H1 (cell line): ENCODE data around the gene IGLON5. TPM values are rescaled to one million over a fixed set of nuclear protein-coding genes. Genes with fewer than 3 reads are reported as not detected.
A peak's percentile ranks its signal among the peaks of the same experiment; 100 is the strongest.

ENCODE experiments used
- CTCF ChIA-PET: fragments of 300-600 bp; sonication (Branson Sonifier 250); formaldehyde crosslinking; loops from one replicate; lab custom pipeline; 2021; ENCODE audit not compliant: partially characterized antibody; lab: Charles Lee
- POLR2A ChIA-PET: fragments of 300-600 bp; sonication (Branson Sonifier 250); formaldehyde crosslinking; loops from one replicate; lab custom pipeline; 2021; ENCODE audit warnings: inconsistent platforms; ENCODE audit not compliant: partially characterized antibody; lab: Charles Lee
- DNase-seq, 2 experiments: peaks; one replicate each; pipeline versions ENCODE4 v3.0.0 to v3.0.0-alpha.2; 2010 to 2022; ENCODE audit warnings: low spot score in 2 of 2, low read depth in 1 of 2, mixed read lengths in 1 of 2
- FAIRE-seq: peaks from 2 replicates; lab custom pipeline; 2011; peaks lifted over from hg19 to GRCh38; lab: Jason Lieb, UNC
- H2AFZ ChIP-seq: 2 replicates; pipeline ENCODE4 v1.8.1; 2012; ENCODE audit warnings: low read length, inconsistent platforms
- H2AK5ac ChIP-seq: 2 replicates; pipeline ENCODE4 v1.6.1; 2013; ENCODE audit warnings: low read depth, low read length
- H2BK120ac ChIP-seq: replicated peaks from 2 replicates; pipeline ENCODE3; 2013; ENCODE audit warnings: low read depth, low read length, inconsistent platforms
- H2BK12ac ChIP-seq: 2 replicates; pipeline ENCODE4 v1.6.1; 2013; ENCODE audit warnings: low read depth, low read length
- H2BK15ac ChIP-seq: 2 replicates; pipeline ENCODE4 v1.6.1; 2013; ENCODE audit warnings: low read length
- H2BK20ac ChIP-seq: 2 replicates; pipeline ENCODE4 v1.6.1; 2013; ENCODE audit warnings: low read length
- H2BK5ac ChIP-seq: 2 replicates; pipeline ENCODE4 v1.6.1; 2013; ENCODE audit warnings: low read depth, low read length
- H3K14ac ChIP-seq: 2 replicates; pipeline ENCODE4 v1.6.1; 2013; ENCODE audit warnings: inconsistent platforms; ENCODE audit not compliant: insufficient read length
- H3K18ac ChIP-seq: 2 replicates; pipeline ENCODE4 v1.6.1; 2013; ENCODE audit warnings: low read length; ENCODE audit errors: extremely low read depth
- H3K23ac ChIP-seq: 2 replicates; pipeline ENCODE4 v1.6.1; 2013; ENCODE audit warnings: inconsistent platforms; ENCODE audit not compliant: insufficient read length
- H3K23me2 ChIP-seq: 2 replicates; pipeline ENCODE4 v1.6.1; 2013; ENCODE audit warnings: low read depth, low read length
- H3K27ac ChIP-seq: 2 replicates; pipeline ENCODE4 v1.6.1; 2011; ENCODE audit warnings: low read depth, low read length, inconsistent platforms
- H3K27me3 ChIP-seq, 4 experiments: replicated peaks in 1 of 4; 1 replicate in 1 of 4; 2 replicates in 3 of 4; pipeline versions ENCODE4 v1.6.1 to v1.8.1; 2011 to 2013; ENCODE audit warnings: low read length in 3 of 4, mild to moderate bottlenecking in 3 of 4, inconsistent platforms in 2 of 4, mixed read lengths in 2 of 4, moderate library complexity in 1 of 4; ENCODE audit not compliant: control insufficient read depth in 3 of 4, insufficient read depth in 3 of 4; ENCODE audit errors: extremely low read depth in 1 of 4
- H3K36me3 ChIP-seq, 4 experiments: 2 replicates each; pipeline versions ENCODE4 v1.6.1 to v1.8.1; 2011 to 2013; ENCODE audit warnings: mild to moderate bottlenecking in 4 of 4, low read length in 3 of 4, moderate library complexity in 2 of 4, control low read depth in 1 of 4, inconsistent platforms in 1 of 4; ENCODE audit not compliant: insufficient read depth in 4 of 4, control insufficient read depth in 2 of 4
- H3K4ac ChIP-seq: replicated peaks from 2 replicates; pipeline ENCODE3; 2013; ENCODE audit warnings: low read length, low read depth, mixed read lengths, inconsistent platforms; ENCODE audit not compliant: insufficient read length
- H3K4me1 ChIP-seq, 4 experiments: replicated peaks in 1 of 4; 1 replicate in 1 of 4; 2 replicates in 3 of 4; pipeline versions ENCODE4 v1.6.1 to v1.8.1; 2011 to 2013; ENCODE audit warnings: low read length in 3 of 4, inconsistent platforms in 2 of 4, mixed read lengths in 1 of 4; ENCODE audit not compliant: insufficient read depth in 4 of 4, control insufficient read depth in 3 of 4
- H3K4me2 ChIP-seq, 2 experiments: 2 replicates each; pipeline versions ENCODE4 v1.6.1 to v1.8.1; 2011 to 2013; ENCODE audit warnings: low read depth in 2 of 2, low read length in 2 of 2, control low read depth in 1 of 2, inconsistent platforms in 1 of 2, mild to moderate bottlenecking in 1 of 2; ENCODE audit not compliant: insufficient read depth in 1 of 2
- H3K4me3 ChIP-seq, 4 experiments: fragments of 200-600, 300-600 bp in 1 of 4; sonication (generic), shearing (Covaris generic), sonication (Bioruptor Twin) in 1 of 4; 2 replicates each; pipeline versions ENCODE4 v1.5.1 to v1.8.1; 2011 to 2016; ENCODE audit warnings: low read length in 4 of 4, low read depth in 3 of 4, control low read depth in 2 of 4, inconsistent platforms in 2 of 4, mild to moderate bottlenecking in 2 of 4, mixed read lengths in 1 of 4, moderate library complexity in 1 of 4; ENCODE audit not compliant: insufficient read depth in 2 of 4; ENCODE audit errors: extremely low read depth in 1 of 4
- H3K56ac ChIP-seq: replicated peaks from 2 replicates; pipeline ENCODE3; 2013; ENCODE audit warnings: low read depth, mild to moderate bottlenecking, mixed read lengths, low read length, inconsistent platforms; ENCODE audit not compliant: insufficient read length
- H3K79me1 ChIP-seq: 2 replicates; pipeline ENCODE4 v1.6.1; 2013; ENCODE audit warnings: low read depth, low read length, control low read depth
- H3K79me2 ChIP-seq, 2 experiments: 2 replicates each; pipeline versions ENCODE4 v1.6.1 to v1.8.1; 2012 to 2013; ENCODE audit warnings: low read length in 2 of 2, mild to moderate bottlenecking in 2 of 2, inconsistent platforms in 1 of 2; ENCODE audit not compliant: insufficient read depth in 2 of 2, control insufficient read depth in 1 of 2
- H3K9ac ChIP-seq, 4 experiments: replicated peaks in 1 of 4; 1 replicate in 1 of 4; 2 replicates in 3 of 4; pipeline versions ENCODE4 v1.6.1 to v1.8.1; 2011 to 2013; ENCODE audit warnings: low read depth in 3 of 4, low read length in 3 of 4, control low read depth in 2 of 4, mild to moderate bottlenecking in 2 of 4, moderate library complexity in 2 of 4, inconsistent platforms in 1 of 4; ENCODE audit errors: extremely low read depth in 1 of 4
- H3K9me3 ChIP-seq, 2 experiments: 2 replicates each; pipeline versions ENCODE4 v1.6.1 to v1.8.1; 2012 to 2013; ENCODE audit warnings: mild to moderate bottlenecking in 2 of 2, moderate library complexity in 2 of 2, control low read depth in 1 of 2, inconsistent platforms in 1 of 2, low read depth in 1 of 2, low read length in 1 of 2, mixed read lengths in 1 of 2; ENCODE audit not compliant: insufficient read depth in 2 of 2
- H4K20me1 ChIP-seq, 2 experiments: replicated peaks in 1 of 2; 2 replicates each; pipeline versions ENCODE3 to v1.8.1; 2011 to 2013; ENCODE audit warnings: inconsistent platforms in 2 of 2, low read length in 2 of 2, mild to moderate bottlenecking in 1 of 2; ENCODE audit not compliant: insufficient read depth in 2 of 2, control insufficient read depth in 1 of 2
- H4K5ac ChIP-seq: 2 replicates; pipeline ENCODE4 v1.6.1; 2013; ENCODE audit warnings: low read length, low read depth, mixed read lengths, inconsistent platforms; ENCODE audit not compliant: insufficient read length
- H4K8ac ChIP-seq: 2 replicates; pipeline ENCODE4 v1.8.0; 2013; ENCODE audit warnings: mild to moderate bottlenecking, moderate library complexity, low read length, inconsistent platforms; ENCODE audit not compliant: insufficient read depth; ENCODE audit errors: extremely low read depth
- H4K91ac ChIP-seq: replicated peaks from 2 replicates; pipeline ENCODE3; 2013; ENCODE audit warnings: low read length, mixed read lengths, inconsistent platforms; ENCODE audit not compliant: insufficient read length
- ATF3 ChIP-seq: IDR thresholded peaks from 2 replicates; pipeline ENCODE4 v1.6.1; 2011; ENCODE audit warnings: low read depth, mild to moderate bottlenecking, low read length; ENCODE audit not compliant: insufficient read depth
- CTCF ChIP-seq, 3 experiments: IDR thresholded peaks; 1 replicate in 2 of 3; 2 replicates in 1 of 3; pipeline versions ENCODE4 v1.5.1 to v1.6.1; 2011; ENCODE audit warnings: low read length in 3 of 3, mild to moderate bottlenecking in 3 of 3, inconsistent platforms in 2 of 3, low read depth in 1 of 3, moderate library complexity in 1 of 3; ENCODE audit not compliant: insufficient read depth in 1 of 3; ENCODE audit errors: control extremely low read depth in 1 of 3
- E2F6 ChIP-seq: IDR thresholded peaks from 2 replicates; pipeline ENCODE4 v1.6.1; 2012; ENCODE audit warnings: inconsistent platforms
- KDM4A ChIP-seq: IDR thresholded peaks from one replicate; pipeline ENCODE4 v1.7.1; 2012; ENCODE audit warnings: low read depth, mild to moderate bottlenecking, moderate library complexity, low read length, inconsistent platforms; ENCODE audit not compliant: severe bottlenecking
- RNF2 ChIP-seq: fragments of 200-900, 300-1000 bp; sonication (generic); IDR thresholded peaks from 2 replicates; pipeline ENCODE4 v1.7.1; 2016; ENCODE audit warnings: borderline replicate concordance, low read depth, mild to moderate bottlenecking, antibody characterized with exemption, low read length; ENCODE audit not compliant: poor library complexity, severe bottlenecking; ENCODE audit errors: missing control alignments
- USF2 ChIP-seq: IDR thresholded peaks from 2 replicates; pipeline ENCODE4 v1.6.1; 2011; ENCODE audit warnings: low read length, improper control_type of control experiment
- WGBS, 2 experiments: shearing (Covaris generic) in 1 of 2; methylation state at CpG; one replicate each; pipeline versions ENCODE4 v1.1.6 to v1.1.7; 2013 to 2015; ENCODE audit warnings: low lambda C conversion rate in 2 of 2, mixed read lengths in 2 of 2, inconsistent platforms in 1 of 2, low coverage in 1 of 2, missing lambda C conversion rate in 1 of 2; ENCODE audit not compliant: insufficient replicate concordance in 2 of 2, insufficient coverage in 1 of 2, insufficient read length in 1 of 2; ENCODE audit errors: extremely low coverage in 1 of 2, missing lambda C conversion rate in 1 of 2; 5-methylcytosine and 5-hydroxymethylcytosine counted together
- polyA plus RNA-seq, 7 experiments: library from polyadenylated mRNA; depleted of rRNA in 3 of 7; stranded (reverse) in 5 of 7; unstranded in 2 of 7; fragments of >200 nt in 5 of 7; fragments of 200-250 nt in 2 of 7; gene quantifications; 1 replicate in 5 of 7; 2 replicates in 1 of 7; 4 replicates in 1 of 7; pipeline versions ENCODE4 v1.2.1 to v1.2.3, GENCODE V29; 2011 to 2013; ENCODE audit warnings: missing spikeins in 2 of 7, mixed read lengths in 2 of 7
- total RNA-seq: library from RNA; stranded (reverse); fragmentation: NEBNext Ultra II Directional; extraction: Animal tissue kit (Norgen Biotek cat#: 25700); gene quantifications from 2 replicates; pipeline ENCODE4 v1.2.1, GENCODE V29; 2021

The IGLON5 gene
- total and polyA plus RNA-seq, 2 of the 8 experiments (the other 6 are each of a cell fraction or from before 2014, with no cell fraction given) = 31.8 to 34.6 TPM

GRCh38 chr19:51320280-51320657 is 8.8 kb downstream of the IGLON5 start:
- peaks cover 0 to 4% (median 2%) of the 10 kb centered on the region in 4 experiments; a peak in 3 of 7 replicates for H3K4me1 ChIP-seq
- H2AFZ ChIP-seq = no peak overlapping the region
- no peaks in the 10 kb centered on the region for H3K79me2 ChIP-seq
- no peak overlapping the region for H3K27ac ChIP-seq
- ChIA-PET POLR2A (interaction anchor here (1.2 kb wide), 1 partner anchor 11 kb away, joined by 3 read pairs; no protein-coding TSS in a partner anchor), CTCF (interaction anchor here (0.9 to 1.2 kb wide), 3 partner anchors 61 to 341 kb away, joined by 3 to 4 read pairs (median 3); partner anchors contain the start of gene SIGLEC10)
- H2BK5ac ChIP-seq = 0 out of 2 replicates have a peak overlapping the region, but pooled peaks have one; percentile 66
- H2BK120ac ChIP-seq = peak overlapping the region; percentile 43
- no peak overlapping the region for H3K4me3 ChIP-seq
- no peak overlapping the region for H3K23ac ChIP-seq
- no peak overlapping the region; the same call in none of the 2 replicates for H3K18ac ChIP-seq
- DNase-seq (no peak), FAIRE-seq (no peak)
- no peak overlapping the region for H4K91ac ChIP-seq
- H2BK15ac ChIP-seq = no peak overlapping the region
- 0 out of 2 replicates have a peak overlapping the region, but pooled peaks have one; percentile 39 for H2AK5ac ChIP-seq
- peaks cover 0 to 3% (median 0%) of the 10 kb centered on the region in 4 experiments; a peak in 1 of 8 replicates for H3K36me3 ChIP-seq
- no peak overlapping the region for H3K9ac ChIP-seq
- H2BK12ac ChIP-seq = peak overlapping the region; percentile 9; the same call in 1 of the 2 replicates
- H3K4me2 ChIP-seq = peak overlapping the region in 1 of 2 experiments; percentile 16; a peak in 2 of 4 replicates
- H3K79me1 ChIP-seq = peaks cover 14% of the 10 kb centered on the region
- no peaks in the 10 kb centered on the region for H3K9me3 ChIP-seq
- WGBS, 2 experiments = 70% methylated on average over 11 of the region's 14 CpGs; no CpG with 5 or more reads in 1 of the 2 experiments
- H3K56ac ChIP-seq = no peak overlapping the region
- H3K27me3 ChIP-seq = peaks cover 0 to 2% (median 0%) of the 10 kb centered on the region in 4 experiments; a peak in 1 of 7 replicates
- H4K20me1 ChIP-seq = peaks cover 4 to 26% of the 10 kb centered on the region in 2 experiments
- peaks cover 8% of the 10 kb centered on the region; the same call in 1 of the 2 replicates for H3K23me2 ChIP-seq
- H3K14ac ChIP-seq = peak overlapping the region; percentile 23
- no peak overlapping the region for H4K5ac ChIP-seq
- no peak overlapping the region for H3K4ac ChIP-seq
- no peak overlapping the region for H2BK20ac ChIP-seq
- 0 out of 2 replicates have a peak overlapping the region, but pooled peaks have one; percentile 35 for H4K8ac ChIP-seq
- TF ChIP-seq KDM4A (no peak), E2F6 (no peak), CTCF (IDR thresholded peaks at IDR 0.05; ENCODE audit: control extremely low read depth in 1 of 3, insufficient read depth in 1 of 3, low read depth in 1 of 3, low read length in 3 of 3) (no peak), USF2 (no peak), RNF2 (no peak), ATF3 (no peak)
